Activated CD4-positive, CD25-positive, alpha-beta regulatory T cell treated with anti-CD3 and anti-CD28 coated beads, Interleukin-2, amount 50 U/mL, for 72 hours (primary cell): ENCODE measurements around the gene BHLHE23.

ENCODE experiments used
- DNase-seq: peaks from one replicate; pipeline ENCODE4 v3.0.0; 2021

The BHLHE23 gene

DNA sequence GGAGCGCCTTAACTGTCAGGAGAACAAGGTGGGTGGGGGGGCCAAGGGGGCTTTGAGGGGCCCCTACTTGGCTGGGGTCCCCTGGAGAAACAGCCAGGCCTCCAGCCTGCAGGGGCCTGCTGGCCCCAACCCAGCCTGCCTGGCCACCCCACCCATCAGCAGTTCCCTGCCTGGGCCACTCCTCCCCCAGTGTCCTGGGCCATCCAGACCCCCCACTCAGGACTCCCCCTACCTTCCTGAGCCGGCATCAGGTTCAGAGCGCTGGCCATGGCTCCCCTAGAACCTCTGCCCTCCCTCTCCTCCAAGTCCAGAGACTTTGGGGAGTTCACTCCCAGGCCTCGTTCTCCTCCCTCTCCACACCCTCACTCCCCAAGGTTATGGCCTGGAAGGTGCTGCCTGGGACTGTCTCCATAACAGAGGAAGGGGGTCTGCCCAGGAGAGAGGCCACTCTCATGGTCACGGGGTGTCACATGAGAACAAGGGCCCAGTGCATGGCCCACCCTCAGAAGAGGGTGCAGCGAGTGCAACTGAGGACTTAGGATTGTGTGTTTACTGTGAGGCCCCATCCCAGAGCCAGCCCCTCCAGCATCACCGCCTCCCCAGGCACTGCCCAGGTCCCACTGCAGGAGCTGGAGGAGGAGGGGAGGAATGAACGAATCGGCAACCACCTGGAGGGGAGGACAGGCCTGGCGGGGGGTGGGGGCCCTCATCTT, 48.2 kb downstream of the BHLHE23 start:
- no peak for DNase-seq

DNA sequence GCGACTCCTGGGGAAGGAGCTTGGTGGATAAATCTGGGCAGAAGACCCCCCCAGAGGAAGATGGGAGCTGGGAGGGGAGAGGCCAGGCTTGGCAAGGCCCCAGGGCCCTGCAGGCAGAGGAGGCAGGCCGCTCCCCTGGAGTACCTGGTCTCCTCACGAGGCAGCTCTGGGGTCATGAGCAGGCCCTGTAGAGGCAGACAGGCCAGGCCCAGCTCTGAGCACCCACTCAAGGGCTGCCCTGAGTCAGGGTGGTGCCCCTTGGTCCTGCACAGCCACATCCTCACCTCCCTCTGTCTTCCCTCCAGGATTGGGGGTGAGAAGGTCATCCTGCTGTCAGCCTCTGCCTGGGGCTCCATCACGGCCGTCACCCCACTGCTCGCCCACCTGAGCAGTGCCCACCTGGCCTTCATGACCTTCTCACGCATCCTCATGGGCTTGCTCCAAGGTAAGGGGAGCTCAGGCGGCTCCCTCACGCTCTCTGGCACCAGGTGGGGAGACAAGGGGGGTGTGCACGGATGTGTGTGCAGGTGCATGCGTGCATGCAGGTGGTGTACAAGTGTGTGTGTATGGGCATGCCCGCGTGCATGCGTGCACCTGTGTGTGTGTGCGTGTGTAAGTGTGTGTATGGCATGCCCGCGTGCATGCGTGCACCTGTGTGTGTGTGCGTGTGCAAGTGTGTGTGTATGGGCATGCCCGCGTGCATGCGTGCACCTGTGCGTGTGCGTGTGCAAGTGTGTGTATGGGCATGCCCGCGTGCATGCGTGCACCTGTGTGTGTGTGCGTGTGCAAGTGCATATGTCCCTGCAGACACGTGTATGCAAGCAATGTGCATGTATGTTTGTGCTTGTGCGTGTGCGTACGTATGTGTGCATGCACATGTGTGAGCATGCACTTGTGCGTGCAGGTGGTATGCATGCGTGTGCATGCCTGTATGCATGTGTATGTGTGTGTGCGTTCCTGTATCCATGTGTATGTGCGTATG, 49.3 kb downstream of the BHLHE23 start:
- no peak for DNase-seq

DNA sequence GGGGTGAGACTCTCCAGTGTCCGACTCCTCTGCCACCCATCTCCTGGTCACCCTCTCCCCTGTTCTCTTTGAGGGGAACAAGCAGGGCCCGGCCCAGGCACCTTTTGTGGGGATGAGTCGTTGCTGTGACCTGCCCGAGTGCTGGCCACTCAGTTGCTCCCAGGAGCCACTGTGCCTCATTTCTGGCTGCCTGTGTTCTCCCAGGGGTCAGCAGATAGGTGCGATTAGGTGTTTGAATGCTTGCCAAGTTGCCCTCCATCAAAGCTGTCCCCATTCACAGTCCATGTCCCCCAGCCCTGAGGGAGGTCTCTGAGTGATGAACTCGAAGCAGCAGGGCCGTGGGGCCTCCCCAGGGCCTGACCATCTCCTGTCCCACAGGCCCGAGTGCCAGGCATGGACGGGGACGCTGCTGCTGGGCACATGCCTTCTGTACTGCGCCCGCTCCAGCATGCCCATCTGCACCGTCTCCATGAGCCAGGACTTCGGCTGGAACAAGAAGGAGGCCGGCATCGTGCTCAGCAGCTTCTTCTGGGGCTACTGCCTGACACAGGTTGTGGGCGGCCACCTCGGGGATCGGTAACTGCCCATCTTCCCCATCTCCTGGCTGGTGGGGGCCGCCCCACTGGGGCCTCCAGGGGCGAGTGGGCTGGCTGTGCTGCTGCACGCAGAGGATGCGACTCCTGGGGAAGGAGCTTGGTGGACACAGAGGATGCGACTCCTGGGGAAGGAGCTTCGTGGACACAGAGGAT, 50.2 kb downstream of the BHLHE23 start:
- no peak for DNase-seq
